Measurements from ENCODE around the gene PIP5K1B. TPM values are rescaled to one million over a fixed set of nuclear protein-coding genes. Genes with fewer than 3 reads are reported as not detected.

Gene PIP5K1B
- polyA plus RNA-seq, 1 donor, result 1.1 TPM

DNA sequence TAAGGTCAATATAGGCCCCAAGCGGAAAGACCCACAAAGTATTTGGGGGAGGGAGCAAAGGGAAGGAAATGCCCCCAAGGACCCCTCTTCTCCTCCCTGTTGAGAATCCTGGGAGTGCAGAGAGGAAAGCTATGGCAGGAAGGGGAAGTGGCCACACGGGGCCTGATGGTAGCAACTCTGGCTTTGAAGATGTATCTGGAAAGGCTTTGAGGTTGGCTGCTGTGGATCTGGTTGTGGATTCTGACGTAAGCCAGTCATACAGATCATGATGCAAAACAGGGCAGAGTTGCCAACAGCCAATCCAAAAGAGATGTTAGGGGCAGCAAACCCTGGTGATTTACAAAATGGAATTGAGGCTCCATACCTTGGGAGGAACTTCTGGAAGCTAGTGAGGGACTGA, 200.1 kb downstream of the PIP5K1B start:
- DNase-seq (ENCODE audit: low read depth), result no peak

DNA sequence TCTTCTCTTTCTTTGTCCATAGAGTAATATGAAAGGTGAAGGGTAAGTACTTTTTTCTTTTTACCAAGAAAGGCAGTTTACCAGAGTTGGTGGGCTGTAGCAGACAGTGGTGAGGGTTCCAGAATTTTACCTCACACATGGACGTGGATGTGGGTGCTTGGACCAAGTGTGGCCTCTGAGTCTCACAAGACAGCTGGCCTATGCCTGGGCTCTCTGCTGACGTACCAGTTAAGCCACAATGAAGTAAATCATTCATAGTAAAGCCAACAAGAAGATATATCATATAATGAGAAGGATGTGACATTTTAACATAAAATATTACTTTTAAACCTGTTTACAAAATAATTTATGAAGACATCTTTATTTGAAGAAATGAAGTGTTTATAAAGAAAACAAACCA, 202.9 kb downstream of the PIP5K1B start:
- no peak for DNase-seq (ENCODE audit: low read depth)

- DNase-seq (ENCODE audit: low read depth), result no peak
Measured at GRCh38 chr9:68912561-68912960, 207.5 kb downstream of the PIP5K1B start.

GRCh38 chr9:68913054-68913453, 208.0 kb downstream of the PIP5K1B start:
- no peak for DNase-seq (ENCODE audit: low read depth)

GRCh38 chr9:68914751-68915150, 209.7 kb downstream of the PIP5K1B start:
- DNase-seq (ENCODE audit: low read depth), result no peak

DNA sequence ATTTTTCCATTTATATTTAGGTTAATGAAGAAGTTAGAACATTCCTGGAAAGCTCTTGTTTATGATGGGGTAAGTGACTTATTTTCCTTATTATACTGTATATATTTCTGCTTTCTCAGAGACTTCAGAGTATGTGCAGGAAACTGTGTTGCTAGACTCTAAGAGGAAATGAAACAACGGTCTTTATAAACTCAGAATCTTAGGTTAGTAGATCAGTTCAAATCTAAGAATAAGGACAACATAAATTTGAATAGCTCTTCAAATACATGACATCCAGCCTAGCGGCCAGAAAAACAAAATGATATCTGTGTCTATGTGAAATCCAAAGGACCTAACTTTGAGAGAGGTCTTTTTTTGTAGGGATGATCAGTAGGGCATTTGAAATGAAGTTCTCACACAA, 214.6 kb downstream of the PIP5K1B start:
- no peak for DNase-seq (ENCODE audit: low read depth)

DNA sequence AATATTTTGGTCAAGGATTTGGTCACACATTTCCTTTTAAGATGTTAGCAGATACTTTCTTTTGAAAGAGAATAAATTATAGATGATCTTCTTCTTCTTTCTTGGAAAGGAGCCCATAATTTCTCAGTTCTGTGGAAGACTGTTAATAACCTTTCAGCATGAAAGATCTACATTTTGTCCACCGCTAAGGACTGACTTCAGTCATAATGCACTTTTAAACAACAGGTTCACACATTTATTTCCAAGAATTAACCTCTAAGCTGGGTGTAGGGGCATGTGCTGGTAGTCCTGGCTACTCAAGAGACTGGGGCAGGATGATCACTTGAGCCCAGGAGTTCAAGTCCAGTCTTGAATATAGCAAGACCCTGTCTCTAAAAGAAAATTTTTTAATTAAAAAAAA, 215.9 kb downstream of the PIP5K1B start:
- no peak for DNase-seq (ENCODE audit: low read depth)

DNA sequence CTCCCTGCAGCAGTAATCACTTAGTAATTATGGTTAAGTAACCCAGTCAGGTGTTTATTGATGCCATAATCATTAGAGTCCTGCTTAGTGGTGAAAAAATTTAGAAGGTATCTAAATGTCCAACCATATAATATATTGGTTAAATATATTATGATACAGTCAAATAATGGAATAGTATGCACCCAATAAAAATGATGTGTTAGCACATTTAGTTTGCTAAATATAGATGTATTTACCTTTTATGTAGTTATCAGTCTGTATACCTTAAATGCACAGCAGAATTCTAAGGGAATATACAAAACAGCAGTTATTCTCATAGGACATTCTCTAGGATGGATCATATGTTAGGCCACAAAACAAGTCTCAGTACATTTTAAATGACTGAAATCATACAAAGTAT, 218.4 kb downstream of the PIP5K1B start:
- no peak for DNase-seq (ENCODE audit: low read depth)

DNA sequence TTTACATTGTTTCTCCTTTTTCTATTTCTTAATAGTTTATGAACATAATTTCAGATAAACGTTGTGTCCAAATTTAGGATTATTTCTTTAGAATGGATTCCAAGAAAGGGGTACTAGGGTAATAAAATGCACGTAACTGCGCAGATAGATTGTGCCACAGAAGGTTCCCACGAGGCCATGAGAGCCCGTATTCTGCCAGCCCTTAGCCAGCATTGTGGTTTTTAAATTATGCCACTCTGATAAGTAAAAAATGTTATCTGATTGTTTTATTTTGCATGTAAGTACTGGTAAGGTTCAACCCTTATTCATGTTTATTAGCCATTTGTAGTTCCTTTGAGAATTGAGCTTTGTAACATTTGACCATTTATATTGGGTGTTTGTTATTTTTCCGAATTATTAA, 220.1 kb downstream of the PIP5K1B start:
- DNase-seq (ENCODE audit: low read depth), result no peak

GRCh38 chr9:68927165-68927564, 222.1 kb downstream of the PIP5K1B start:
- no peak for DNase-seq (ENCODE audit: low read depth)

- no peak for DNase-seq (ENCODE audit: low read depth)
Measured at GRCh38 chr9:68931821-68932220, 226.8 kb downstream of the PIP5K1B start.

- no peak for DNase-seq (ENCODE audit: low read depth)
Measured at GRCh38 chr9:68932458-68932857, 227.4 kb downstream of the PIP5K1B start.

- DNase-seq (ENCODE audit: low read depth), result no peak
Measured at GRCh38 chr9:68933434-68934328, 228.6 kb downstream of the PIP5K1B start.

GRCh38 chr9:68934329-68934644, 229.2 kb downstream of the PIP5K1B start:
- no peak for DNase-seq (ENCODE audit: low read depth)

DNA sequence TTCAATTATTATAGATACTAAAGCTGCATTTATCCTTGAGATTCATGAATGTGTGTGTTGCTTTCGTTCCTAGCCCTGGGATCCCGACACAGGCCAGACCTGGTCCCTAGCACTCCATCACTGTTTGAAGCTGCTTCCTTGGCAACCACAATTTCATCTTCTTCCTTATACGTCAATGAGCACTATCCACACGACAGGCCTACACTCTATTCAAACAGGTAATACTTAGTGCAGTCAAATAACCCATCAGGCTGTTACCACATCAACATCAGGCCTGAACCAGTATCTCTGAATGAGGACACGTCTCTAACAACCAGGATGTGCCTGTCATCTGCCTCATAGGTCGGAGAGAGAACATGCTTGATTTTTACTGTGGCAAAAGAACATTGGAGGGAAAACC, 235.5 kb downstream of the PIP5K1B start:
- no peak for DNase-seq (ENCODE audit: low read depth)

DNA sequence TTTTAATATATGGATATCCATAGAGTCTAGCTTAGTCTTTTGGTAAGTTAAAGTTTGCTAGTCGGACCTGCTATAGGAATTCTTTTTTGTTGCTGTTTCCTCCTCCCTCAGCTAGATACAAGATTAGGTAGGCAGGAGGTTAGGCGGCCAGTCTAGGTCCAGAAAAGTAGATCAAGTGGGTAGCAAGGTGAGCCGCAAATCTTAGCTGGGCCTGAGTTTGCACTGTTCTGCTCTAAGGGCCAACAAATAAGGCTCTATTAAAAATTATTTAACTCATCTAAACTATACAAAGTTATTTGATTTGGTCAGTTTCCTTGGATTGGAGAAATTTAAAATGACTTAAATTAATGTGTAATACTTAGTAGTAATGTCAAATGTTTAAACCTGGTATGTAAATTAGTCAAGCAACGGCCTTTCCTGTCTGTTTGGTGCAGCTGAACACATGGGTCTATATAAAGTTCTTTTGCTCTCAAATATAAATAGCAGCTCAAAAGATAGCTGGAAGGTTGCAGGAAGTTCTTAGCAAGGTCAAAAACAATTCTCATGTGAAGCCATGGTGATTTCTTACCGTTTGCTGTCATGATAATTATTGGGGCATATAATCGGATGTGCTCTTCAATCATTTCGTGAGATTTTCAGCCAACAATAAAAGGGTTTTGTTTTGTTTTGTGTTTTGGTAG, 236.9 kb downstream of the PIP5K1B start:
- DNase-seq (ENCODE audit: low read depth), result no peak

DNA sequence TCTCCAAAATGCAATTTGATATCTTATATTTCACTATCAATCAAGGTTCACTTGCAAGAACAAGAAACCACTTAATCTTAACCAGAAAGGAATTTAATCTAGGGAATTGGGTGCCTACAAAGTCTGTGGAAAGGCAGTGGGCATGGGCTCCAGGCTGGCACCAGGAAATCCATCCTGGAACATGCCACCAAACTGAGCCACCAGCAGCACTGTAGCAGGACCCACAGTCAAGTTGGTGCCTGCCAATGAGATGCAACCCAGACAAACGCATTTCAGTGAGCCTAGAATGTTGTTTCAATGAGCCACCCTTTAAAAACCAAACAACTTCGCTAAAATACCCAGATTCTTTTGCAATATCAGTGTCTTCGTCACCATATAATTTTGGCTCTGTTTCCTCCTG, 237.8 kb downstream of the PIP5K1B start:
- no peak for DNase-seq (ENCODE audit: low read depth)

DNA sequence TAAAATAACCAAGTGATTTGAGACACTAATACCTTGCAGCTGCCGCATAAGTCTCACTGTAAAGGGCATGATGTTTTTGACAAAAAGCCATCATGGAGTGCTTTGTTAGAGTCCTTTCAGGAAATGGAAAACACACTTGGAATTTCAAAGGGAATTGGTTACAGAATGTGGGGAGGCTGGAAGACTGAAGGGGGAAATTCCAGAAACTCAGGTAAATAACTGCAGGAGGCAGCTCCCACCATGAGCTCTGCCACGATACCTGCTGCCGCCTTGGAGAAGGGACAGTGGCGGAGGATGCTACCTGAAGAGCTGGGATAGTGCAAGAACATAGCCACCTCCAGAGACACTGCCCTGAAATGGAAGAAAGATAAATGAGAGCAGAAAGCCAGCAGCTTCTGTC, 242.0 kb downstream of the PIP5K1B start:
- DNase-seq (ENCODE audit: low read depth), result no peak

GRCh38 chr9:68947842-68948569, 243.0 kb downstream of the PIP5K1B start:
- no peak for DNase-seq (ENCODE audit: low read depth)

- DNase-seq (ENCODE audit: low read depth), result no peak
Measured at GRCh38 chr9:68949271-68950000, 244.4 kb downstream of the PIP5K1B start.

DNA sequence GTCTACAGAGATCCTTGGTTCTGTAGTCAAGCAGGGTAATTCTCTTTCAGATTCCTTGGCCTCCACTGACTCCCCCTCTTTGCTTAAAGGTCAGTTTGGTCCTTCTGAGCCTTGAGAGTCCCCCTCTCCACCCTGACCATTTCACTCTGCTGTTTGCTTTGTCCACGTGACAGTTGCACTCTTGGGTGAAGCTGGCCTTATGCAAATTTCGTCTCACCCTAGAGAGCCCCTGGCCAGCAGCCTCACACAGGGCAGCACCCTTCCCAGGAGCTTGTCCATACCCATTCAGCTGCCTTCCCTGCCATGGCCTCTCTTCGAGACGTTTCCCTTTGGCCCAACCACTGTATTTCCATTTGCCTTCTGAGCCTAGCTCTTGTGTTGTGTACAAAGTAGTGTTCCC, 245.1 kb downstream of the PIP5K1B start:
- DNase-seq (ENCODE audit: low read depth), result no peak

GRCh38 chr9:68950689-68951088, 245.6 kb downstream of the PIP5K1B start:
- no peak for DNase-seq (ENCODE audit: low read depth)
